Measurements from ENCODE around the gene MAPK8IP3.

DNA sequence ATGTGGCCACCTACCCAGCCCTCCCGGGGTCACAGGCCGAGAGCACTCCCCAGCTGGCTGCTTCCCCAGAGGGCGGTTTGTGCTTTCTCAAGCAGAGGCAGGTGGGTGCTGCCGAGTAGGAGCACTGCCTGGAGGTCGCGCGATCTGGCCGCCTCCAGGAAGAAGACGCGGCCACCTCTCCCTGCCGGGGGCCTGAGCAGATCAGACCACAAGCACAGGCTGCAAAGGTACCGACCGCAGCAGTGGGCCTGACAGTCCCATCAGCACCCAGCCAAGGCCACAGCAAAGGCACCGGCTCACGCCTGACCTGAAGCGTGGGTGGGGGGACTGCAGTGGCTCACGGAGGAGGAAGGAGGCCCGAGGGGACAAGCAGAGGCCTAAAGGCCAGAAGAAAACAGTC is 102.7 kb downstream of the MAPK8IP3 start:
- TF ChIP-seq, protein P1, sequence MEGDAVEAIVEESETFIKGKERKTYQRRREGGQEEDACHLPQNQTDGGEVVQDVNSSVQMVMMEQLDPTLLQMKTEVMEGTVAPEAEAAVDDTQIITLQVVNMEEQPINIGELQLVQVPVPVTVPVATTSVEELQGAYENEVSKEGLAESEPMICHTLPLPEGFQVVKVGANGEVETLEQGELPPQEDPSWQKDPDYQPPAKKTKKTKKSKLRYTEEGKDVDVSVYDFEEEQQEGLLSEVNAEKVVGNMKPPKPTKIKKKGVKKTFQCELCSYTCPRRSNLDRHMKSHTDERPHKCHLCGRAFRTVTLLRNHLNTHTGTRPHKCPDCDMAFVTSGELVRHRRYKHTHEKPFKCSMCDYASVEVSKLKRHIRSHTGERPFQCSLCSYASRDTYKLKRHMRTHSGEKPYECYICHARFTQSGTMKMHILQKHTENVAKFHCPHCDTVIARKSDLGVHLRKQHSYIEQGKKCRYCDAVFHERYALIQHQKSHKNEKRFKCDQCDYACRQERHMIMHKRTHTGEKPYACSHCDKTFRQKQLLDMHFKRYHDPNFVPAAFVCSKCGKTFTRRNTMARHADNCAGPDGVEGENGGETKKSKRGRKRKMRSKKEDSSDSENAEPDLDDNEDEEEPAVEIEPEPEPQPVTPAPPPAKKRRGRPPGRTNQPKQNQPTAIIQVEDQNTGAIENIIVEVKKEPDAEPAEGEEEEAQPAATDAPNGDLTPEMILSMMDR (IDR thresholded peaks at IDR 0.05; ENCODE audit: insufficient read depth, low read length, poor library complexity, severe bottlenecking) = no peak
- TF ChIP-seq EZH2phosphoT487 (conservative IDR thresholded peaks at IDR 0.05; ENCODE audit: low read length) = no peak

Data from SU-DHL-6 (cell line).